Activated gamma-delta T cell treated with Interleukin-2 at 50 U/mL for 16 hours (primary cell): ENCODE data around the gene CILP.
"Not testable (repeated sequence)": the region's sequence is repeated elsewhere in the genome, so short reads cannot be mapped to it uniquely, and the experiment has no call there.

Experiments used
- DNase-seq: peaks from one replicate; pipeline ENCODE4 v3.0.0-alpha.2; 2020

Gene CILP

GRCh38 chr15:65210770-65211481 is at the start of gene CILP:
Gene CILP, minus strand, starts transcription at chr15:65211473. Its CDS starts 1,718 bp downstream, at chr15:65209755.
- no peak for DNase-seq

GRCh38 chr15:65260968-65261367 is 49.7 kb upstream of the CILP start:
- DNase-seq, result no peak

- DNase-seq, result no peak
These were observed 48.1 kb upstream of the CILP start for GRCh38 chr15:65259367-65259797.

GRCh38 chr15:65258375-65259262 is 47.3 kb upstream of the CILP start:
- DNase-seq, result no peak

- no peak for DNase-seq
These were observed 44.3 kb upstream of the CILP start for GRCh38 chr15:65255486-65256140.

- DNase-seq, result no peak
These were observed 43.5 kb upstream of the CILP start for GRCh38 chr15:65254758-65255157.

GRCh38 chr15:65254356-65254755 is 43.1 kb upstream of the CILP start:
- no peak for DNase-seq

- no peak for DNase-seq
These were observed 38.4 kb upstream of the CILP start for GRCh38 chr15:65249641-65250040.

GRCh38 chr15:65248511-65249255 is 37.4 kb upstream of the CILP start:
- no peak for DNase-seq

GRCh38 chr15:65246939-65247338 is 35.7 kb upstream of the CILP start:
- DNase-seq, result no peak

GRCh38 chr15:65246026-65246714 is 34.9 kb upstream of the CILP start:
- no peak for DNase-seq

GRCh38 chr15:65245096-65245856 is 34.0 kb upstream of the CILP start:
- DNase-seq, result no peak

- DNase-seq, result no peak
These were observed 33.4 kb upstream of the CILP start for GRCh38 chr15:65244638-65245037.

GRCh38 chr15:65236443-65236842 is 25.2 kb upstream of the CILP start:
- not testable (repeated sequence) for DNase-seq

GRCh38 chr15:65233696-65234095 is 22.4 kb upstream of the CILP start:
- no peak for DNase-seq

- DNase-seq, result no peak
These were observed 21.2 kb upstream of the CILP start for GRCh38 chr15:65232520-65232919.

- DNase-seq, result no peak
These were observed 20.0 kb upstream of the CILP start for GRCh38 chr15:65231306-65231705.

- DNase-seq, result not testable (repeated sequence)
These were observed 15.6 kb upstream of the CILP start for GRCh38 chr15:65226901-65227300.

- no peak for DNase-seq
These were observed 14.9 kb upstream of the CILP start for GRCh38 chr15:65226221-65226620.

- DNase-seq, result no peak
These were observed 12.7 kb upstream of the CILP start for GRCh38 chr15:65223996-65224395.

- no peak for DNase-seq
These were observed 11.6 kb upstream of the CILP start for GRCh38 chr15:65222891-65223290.
